ENCODE measurements around the gene RHEX.

RHEX gene

GRCh38 chr1:206098242-206098919 is 45.4 kb downstream of the RHEX start:
- DNase-seq, result no peak

GRCh38 chr1:206100226-206100815 is 47.3 kb downstream of the RHEX start:
- no peak for DNase-seq

GRCh38 chr1:206101351-206102045 is 48.5 kb downstream of the RHEX start:
- no peak for DNase-seq

GRCh38 chr1:206102292-206102936 is 49.4 kb downstream of the RHEX start:
- DNase-seq, result no peak

GRCh38 chr1:206103979-206104378 is 51.0 kb downstream of the RHEX start:
- no peak for DNase-seq

- no peak for DNase-seq
Observed at GRCh38 chr1:206105464-206105995, 52.6 kb downstream of the RHEX start.

GRCh38 chr1:206106328-206107167 is 53.6 kb downstream of the RHEX start:
- DNase-seq, result peak; percentile 71

- DNase-seq, result no peak
Observed at GRCh38 chr1:206107168-206107544, 54.2 kb downstream of the RHEX start.

GRCh38 chr1:206108635-206109034 is 55.7 kb downstream of the RHEX start:
- DNase-seq, result no peak

GRCh38 chr1:206109718-206110117 is 56.7 kb downstream of the RHEX start:
- DNase-seq, result no peak

- no peak for DNase-seq
Observed at GRCh38 chr1:206110161-206110560, 57.2 kb downstream of the RHEX start.

GRCh38 chr1:206110820-206111219 is 57.8 kb downstream of the RHEX start:
- no peak for DNase-seq

- DNase-seq, result no peak
Observed at GRCh38 chr1:206111271-206111927, 58.4 kb downstream of the RHEX start.

- peak; percentile 40 for DNase-seq
Observed at GRCh38 chr1:206112600-206113301, 59.8 kb downstream of the RHEX start.

- DNase-seq, result no peak
Observed at GRCh38 chr1:206114692-206115640, 62.0 kb downstream of the RHEX start.

GRCh38 chr1:206115791-206116190 is 62.8 kb downstream of the RHEX start:
- DNase-seq, result no peak

GRCh38 chr1:206116191-206116872 is 63.4 kb downstream of the RHEX start:
- DNase-seq, result no peak

- DNase-seq, result no peak
Observed at GRCh38 chr1:206116873-206117150, 63.8 kb downstream of the RHEX start.

- peak; percentile 79 for DNase-seq
Observed at GRCh38 chr1:206117151-206117948, 64.4 kb downstream of the RHEX start, which contains the start of gene AVPR1B. AVPR1B (minus strand) TSS chr1:206117388; CDS start chr1:206116890, 498 bp downstream.

Data from NCI-H69 (cell line).